Measurements from ENCODE around the gene ID3.
"Not testable (repeated sequence)": the region's sequence is repeated elsewhere in the genome, so short reads cannot be mapped to it uniquely, and the experiment has no call there.

Gene ID3

DNA sequence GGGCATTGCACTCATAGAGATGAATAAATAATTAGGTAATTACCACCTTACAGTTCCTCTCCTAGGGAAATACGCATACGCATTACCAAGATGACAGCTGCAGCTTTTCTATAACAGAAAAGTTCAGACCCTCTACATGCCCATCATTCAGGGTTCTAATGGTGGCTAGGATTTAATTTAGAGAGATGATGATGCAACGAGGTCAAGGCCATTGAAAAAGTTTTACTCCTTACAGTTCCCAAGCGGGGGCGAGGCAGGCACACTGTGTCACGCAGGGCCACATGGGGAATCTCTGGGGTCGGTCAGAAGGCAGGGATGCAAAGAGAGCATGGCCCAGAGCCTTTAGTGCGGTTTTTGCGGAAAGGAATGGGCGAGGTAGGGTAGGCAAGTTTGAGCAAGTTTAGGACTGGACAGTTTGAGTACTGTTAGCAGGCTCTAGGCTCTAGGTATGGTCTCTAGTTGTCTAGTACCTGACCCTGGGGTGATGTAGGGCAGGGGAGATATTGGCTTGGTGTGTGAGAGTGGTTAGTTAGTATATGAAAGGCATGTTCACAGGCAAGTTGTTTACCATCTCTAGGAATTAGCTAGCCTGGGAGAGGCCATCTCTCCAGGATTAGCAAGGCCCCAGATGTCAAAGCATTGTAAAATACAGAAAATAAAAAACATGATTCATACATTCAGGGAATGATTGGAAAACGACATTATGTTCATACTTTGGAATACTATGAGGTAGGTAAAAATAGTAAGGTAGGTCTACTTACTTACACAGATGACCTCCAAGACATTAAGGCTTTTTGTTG, 29.6 kb upstream of the ID3 start:
- no CpG with 5 or more reads among the region's 11 CpGs for WGBS (ENCODE audit: insufficient coverage, insufficient read length)
- H3K27me3 ChIP-seq (ENCODE audit: control insufficient read depth, insufficient read depth, low read length): no peaks in the 10 kb centered on the region
- H3K4me3 ChIP-seq (ENCODE audit: low read length): no peak overlapping the region
- H3K9me3 ChIP-seq (ENCODE audit: control insufficient read depth, insufficient read depth, low read length): no peaks in the 10 kb centered on the region
- H3K4me1 ChIP-seq (ENCODE audit: control insufficient read depth, insufficient read depth, low read length): 0 out of 2 replicates have a peak, but pooled peaks cover 3% of the 10 kb centered on the region
- H3K27ac ChIP-seq (ENCODE audit: low read length): no peak overlapping the region
- DNase-seq (ENCODE audit: low read depth, low spot score): no peak
- H3K36me3 ChIP-seq (ENCODE audit: control insufficient read depth, insufficient read depth, low read length): no peaks in the 10 kb centered on the region

DNA sequence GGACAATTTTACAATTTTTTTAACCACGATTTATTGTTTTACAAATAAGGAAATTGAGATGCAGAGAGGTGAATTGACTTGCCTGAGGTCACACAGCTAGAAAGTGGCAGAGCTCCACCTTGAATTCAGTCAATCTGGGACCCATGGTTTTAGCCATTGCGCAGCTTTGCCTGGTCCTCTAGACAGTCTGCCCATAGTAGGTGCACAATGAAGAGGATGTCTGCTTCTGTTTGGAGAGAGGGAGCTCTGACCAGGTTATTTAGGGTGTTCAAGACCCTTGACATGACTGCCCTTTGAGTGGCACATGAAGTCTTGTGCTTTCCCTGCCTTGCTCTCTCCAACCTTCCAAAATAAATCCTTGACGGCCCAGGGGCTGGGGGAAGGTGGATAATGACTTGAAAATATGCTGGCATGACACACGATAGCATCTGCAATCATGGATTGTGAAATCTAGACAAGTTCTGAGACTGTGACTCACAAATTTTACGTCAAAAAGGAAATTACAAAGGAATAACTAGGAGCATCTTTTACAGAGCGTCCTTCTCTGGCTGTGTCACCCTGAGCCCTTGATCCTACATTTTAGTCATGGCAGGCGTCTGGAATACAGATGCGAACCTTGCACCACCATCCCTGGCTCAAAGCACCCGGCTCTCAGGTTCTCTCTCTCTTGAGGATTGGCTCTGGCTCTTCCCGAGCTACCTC, 26.2 kb upstream of the ID3 start:
- Histone ChIP-seq H3K36me3 (ENCODE audit: control insufficient read depth, insufficient read depth, low read length) (no peaks in the 10 kb centered on the region), H3K9me3 (ENCODE audit: control insufficient read depth, insufficient read depth, low read length) (no peaks in the 10 kb centered on the region), H3K4me1 (ENCODE audit: control insufficient read depth, insufficient read depth, low read length) (0 out of 2 replicates have a peak, but pooled peaks cover 2% of the 10 kb centered on the region), H3K27me3 (ENCODE audit: control insufficient read depth, insufficient read depth, low read length) (no peaks in the 10 kb centered on the region), H3K27ac (ENCODE audit: low read length) (no peak overlapping the region), H3K4me3 (ENCODE audit: low read length) (no peak overlapping the region)
- no CpG with 5 or more reads among the region's 10 CpGs for WGBS (ENCODE audit: insufficient coverage, insufficient read length)
- DNase-seq (ENCODE audit: low read depth, low spot score): no peak

DNA sequence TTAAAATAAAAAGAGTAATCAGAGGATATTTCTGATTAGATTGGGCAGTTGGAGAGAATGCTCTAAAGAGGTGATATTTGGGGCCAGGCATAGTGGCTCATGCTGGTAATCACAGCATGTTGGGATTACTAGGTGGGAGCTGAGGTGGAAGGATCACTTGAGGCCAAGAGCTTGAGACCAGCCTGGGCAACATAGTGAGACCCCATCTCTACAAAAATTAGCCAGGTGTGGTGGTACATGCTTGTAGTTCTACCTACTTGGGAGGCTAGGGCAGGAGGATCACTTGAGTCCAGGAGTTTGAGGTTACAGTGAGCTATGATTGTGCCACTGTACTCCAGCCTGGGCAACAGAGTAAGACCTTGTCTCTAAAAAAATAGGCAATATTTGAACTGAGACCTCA, 24.4 kb upstream of the ID3 start:
- H3K27me3 ChIP-seq (ENCODE audit: control insufficient read depth, insufficient read depth, low read length); H3K27ac ChIP-seq (ENCODE audit: low read length); H3K36me3 ChIP-seq (ENCODE audit: control insufficient read depth, insufficient read depth, low read length); H3K4me3 ChIP-seq (ENCODE audit: low read length); DNase-seq (ENCODE audit: low read depth, low spot score); H3K9me3 ChIP-seq (ENCODE audit: control insufficient read depth, insufficient read depth, low read length); H3K4me1 ChIP-seq (ENCODE audit: control insufficient read depth, insufficient read depth, low read length): not testable (repeated sequence)

DNA sequence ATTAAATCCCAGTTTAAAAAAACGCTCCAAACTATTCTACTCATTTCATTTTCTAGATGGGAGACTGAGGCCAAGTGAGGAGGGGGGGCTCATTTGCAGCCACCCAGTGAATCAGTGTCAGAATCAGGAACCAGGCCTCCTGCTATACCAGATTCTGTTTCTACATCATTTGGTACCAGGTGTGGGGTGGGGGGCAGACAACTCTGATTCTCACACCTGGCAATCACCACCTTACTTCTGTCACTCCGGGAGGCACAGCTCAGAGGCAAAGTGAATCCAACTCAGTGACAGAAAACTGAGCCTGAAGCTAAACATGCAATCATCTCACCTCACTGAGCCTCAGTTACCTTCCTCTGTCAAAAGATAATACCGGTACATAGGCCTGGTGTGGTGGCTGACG, 23.5 kb upstream of the ID3 start:
- no peak for DNase-seq (ENCODE audit: low read depth, low spot score)
- Histone ChIP-seq H3K36me3 (ENCODE audit: control insufficient read depth, insufficient read depth, low read length) (no peaks in the 10 kb centered on the region), H3K9me3 (ENCODE audit: control insufficient read depth, insufficient read depth, low read length) (no peaks in the 10 kb centered on the region), H3K27me3 (ENCODE audit: control insufficient read depth, insufficient read depth, low read length) (no peaks in the 10 kb centered on the region), H3K4me3 (ENCODE audit: low read length) (no peak overlapping the region), H3K27ac (ENCODE audit: low read length) (no peak overlapping the region), H3K4me1 (ENCODE audit: control insufficient read depth, insufficient read depth, low read length) (no peaks in the 10 kb centered on the region)
- WGBS (ENCODE audit: insufficient coverage, insufficient read length): no CpG with 5 or more reads among the region's 4 CpGs

DNA sequence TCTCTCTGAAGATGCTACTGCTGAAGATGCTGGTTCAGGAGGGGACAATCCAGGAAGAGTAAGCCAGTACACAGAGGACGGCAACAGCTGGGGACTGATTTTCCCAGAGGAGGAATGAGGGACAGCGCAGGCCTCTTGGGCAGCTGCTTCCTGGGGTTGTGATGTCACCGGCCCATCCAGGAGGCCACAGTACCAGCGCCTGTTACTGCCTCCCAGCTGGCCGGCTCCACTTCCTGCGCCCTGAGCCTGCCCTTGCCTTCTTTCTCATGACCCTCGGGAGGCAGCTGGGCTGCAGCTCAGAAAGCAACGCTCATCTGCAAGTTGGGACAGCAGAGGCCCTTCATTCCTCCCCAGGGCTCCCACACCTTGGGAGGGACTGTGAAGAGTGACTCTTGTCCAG, 21.9 kb upstream of the ID3 start:
- Histone ChIP-seq H3K4me3 (ENCODE audit: low read length) (no peak overlapping the region), H3K36me3 (ENCODE audit: control insufficient read depth, insufficient read depth, low read length) (no peaks in the 10 kb centered on the region), H3K9me3 (ENCODE audit: control insufficient read depth, insufficient read depth, low read length) (no peaks in the 10 kb centered on the region), H3K27me3 (ENCODE audit: control insufficient read depth, insufficient read depth, low read length) (no peaks in the 10 kb centered on the region), H3K4me1 (ENCODE audit: control insufficient read depth, insufficient read depth, low read length) (peaks cover 2% of the 10 kb centered on the region; the same call in 1 of the 2 replicates), H3K27ac (ENCODE audit: low read length) (no peak overlapping the region)
- WGBS (ENCODE audit: insufficient coverage, insufficient read length): no CpG with 5 or more reads among the region's 8 CpGs
- no peak for DNase-seq (ENCODE audit: low read depth, low spot score)

DNA sequence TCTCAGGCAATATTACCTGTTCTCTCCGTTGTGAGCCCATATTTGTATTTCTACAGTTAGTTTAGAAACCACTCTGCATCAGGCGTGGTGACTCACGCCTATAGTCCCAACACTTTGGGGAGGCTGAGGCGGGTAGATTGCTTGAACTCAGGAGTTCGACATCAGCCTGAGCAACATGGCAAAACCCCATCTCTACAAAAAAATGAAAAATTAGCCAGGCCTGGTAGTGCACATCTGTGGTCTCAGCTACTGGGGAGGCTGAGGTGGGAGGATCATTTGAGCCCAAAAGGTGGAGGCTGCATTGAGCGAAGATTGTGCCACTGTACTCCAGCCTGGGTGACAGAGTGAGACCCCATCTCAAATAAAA, 19.7 kb upstream of the ID3 start:
- Histone ChIP-seq H3K4me1 (ENCODE audit: control insufficient read depth, insufficient read depth, low read length) (peaks cover 2% of the 10 kb centered on the region; the same call in 1 of the 2 replicates), H3K9me3 (ENCODE audit: control insufficient read depth, insufficient read depth, low read length) (no peaks in the 10 kb centered on the region), H3K27ac (ENCODE audit: low read length) (no peak overlapping the region), H3K27me3 (ENCODE audit: control insufficient read depth, insufficient read depth, low read length) (no peaks in the 10 kb centered on the region), H3K36me3 (ENCODE audit: control insufficient read depth, insufficient read depth, low read length) (no peaks in the 10 kb centered on the region), H3K4me3 (ENCODE audit: low read length) (no peak overlapping the region)
- no peak for DNase-seq (ENCODE audit: low read depth, low spot score)
- WGBS (ENCODE audit: insufficient coverage, insufficient read length): no CpG with 5 or more reads among the region's 6 CpGs

DNA sequence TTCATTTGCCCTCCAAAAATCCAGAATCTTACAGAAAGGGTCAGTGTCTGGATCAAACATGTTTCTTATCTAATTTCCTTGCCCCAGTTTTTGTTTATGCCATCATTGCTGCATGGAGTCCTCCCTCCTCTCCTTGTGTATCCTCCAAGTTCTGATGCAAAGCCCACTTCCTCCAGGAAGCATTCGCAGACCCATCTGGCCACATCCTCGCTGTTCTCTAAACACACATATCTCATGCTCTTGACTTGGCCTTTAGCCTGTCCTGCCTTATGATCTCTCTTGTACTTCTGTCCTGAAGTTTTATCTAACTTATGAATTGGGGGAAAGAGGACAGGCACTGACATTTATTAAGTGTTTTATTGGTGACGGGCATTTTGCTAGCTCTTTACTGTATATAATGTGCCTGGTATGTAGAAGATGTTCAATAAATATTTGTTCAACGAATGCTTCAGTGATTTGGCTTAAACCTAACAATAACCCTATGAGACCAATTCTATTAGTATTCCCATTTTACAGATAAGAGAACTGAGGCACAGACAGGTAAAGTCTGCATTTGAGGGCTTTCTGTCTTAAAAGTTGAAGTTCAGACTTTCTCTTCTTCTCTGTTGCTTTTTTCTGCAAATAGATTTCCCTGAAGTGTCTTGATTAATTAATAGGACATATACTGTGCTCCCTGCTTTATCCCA, 19.2 kb upstream of the ID3 start:
- Histone ChIP-seq H3K27me3 (ENCODE audit: control insufficient read depth, insufficient read depth, low read length) (no peaks in the 10 kb centered on the region), H3K4me3 (ENCODE audit: low read length) (no peak overlapping the region), H3K9me3 (ENCODE audit: control insufficient read depth, insufficient read depth, low read length) (no peaks in the 10 kb centered on the region), H3K27ac (ENCODE audit: low read length) (no peak overlapping the region), H3K4me1 (ENCODE audit: control insufficient read depth, insufficient read depth, low read length) (peaks cover 2% of the 10 kb centered on the region; the same call in 1 of the 2 replicates), H3K36me3 (ENCODE audit: control insufficient read depth, insufficient read depth, low read length) (no peaks in the 10 kb centered on the region)
- DNase-seq (ENCODE audit: low read depth, low spot score): no peak
- no CpG with 5 or more reads among the region's 4 CpGs for WGBS (ENCODE audit: insufficient coverage, insufficient read length)

DNA sequence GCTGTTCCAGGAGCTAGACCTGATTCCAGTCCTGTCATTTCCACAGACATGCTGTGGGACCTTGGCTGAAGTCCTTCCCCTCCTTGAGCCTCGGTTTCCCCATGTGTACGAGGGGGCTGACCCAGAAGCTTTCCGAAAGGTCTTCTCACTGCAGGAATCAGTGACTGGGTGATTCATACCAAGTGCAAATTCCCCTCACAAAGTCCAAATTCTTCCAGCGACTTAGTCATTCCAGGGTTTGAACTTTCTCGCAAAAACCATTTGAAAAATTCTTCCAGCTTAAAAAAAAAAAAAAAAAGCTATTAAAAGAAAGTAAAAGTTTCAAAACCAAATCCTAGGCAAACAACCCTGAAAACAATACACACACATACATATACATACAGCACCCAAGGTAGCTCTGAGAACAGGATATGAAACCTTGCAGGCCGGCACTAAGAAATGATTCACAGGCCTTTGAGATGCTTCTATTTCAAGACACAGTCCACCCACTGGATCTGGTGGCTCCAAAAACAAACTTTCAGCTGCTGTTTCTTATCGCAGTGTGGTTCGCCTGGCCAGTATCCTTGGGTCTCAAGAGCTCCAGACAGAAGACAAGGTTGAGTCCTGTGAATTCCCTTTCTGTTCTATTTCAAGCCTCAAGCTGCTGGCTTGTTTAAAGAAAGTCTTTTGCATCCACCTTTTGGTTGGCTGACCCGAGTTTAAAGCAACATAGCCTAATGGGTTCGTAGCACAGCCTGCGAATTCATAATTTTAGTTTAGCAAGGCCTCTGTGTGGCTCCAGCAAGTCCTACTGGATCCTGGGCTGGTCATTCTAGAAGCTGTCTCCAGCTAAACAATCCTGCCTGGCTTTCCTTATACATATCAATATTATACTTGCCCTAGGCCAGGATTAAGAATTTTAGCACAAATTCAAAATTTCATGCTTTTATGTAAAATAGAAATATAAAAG, 18.0 kb upstream of the ID3 start:
- Histone ChIP-seq H3K27me3 (ENCODE audit: control insufficient read depth, insufficient read depth, low read length) (no peaks in the 10 kb centered on the region), H3K36me3 (ENCODE audit: control insufficient read depth, insufficient read depth, low read length) (no peaks in the 10 kb centered on the region), H3K9me3 (ENCODE audit: control insufficient read depth, insufficient read depth, low read length) (no peaks in the 10 kb centered on the region), H3K27ac (ENCODE audit: low read length) (no peak overlapping the region), H3K4me1 (ENCODE audit: control insufficient read depth, insufficient read depth, low read length) (peaks cover 2% of the 10 kb centered on the region; the same call in 1 of the 2 replicates), H3K4me3 (ENCODE audit: low read length) (no peak overlapping the region)
- DNase-seq (ENCODE audit: low read depth, low spot score): no peak
- no CpG with 5 or more reads among the region's 11 CpGs for WGBS (ENCODE audit: insufficient coverage, insufficient read length)

DNA sequence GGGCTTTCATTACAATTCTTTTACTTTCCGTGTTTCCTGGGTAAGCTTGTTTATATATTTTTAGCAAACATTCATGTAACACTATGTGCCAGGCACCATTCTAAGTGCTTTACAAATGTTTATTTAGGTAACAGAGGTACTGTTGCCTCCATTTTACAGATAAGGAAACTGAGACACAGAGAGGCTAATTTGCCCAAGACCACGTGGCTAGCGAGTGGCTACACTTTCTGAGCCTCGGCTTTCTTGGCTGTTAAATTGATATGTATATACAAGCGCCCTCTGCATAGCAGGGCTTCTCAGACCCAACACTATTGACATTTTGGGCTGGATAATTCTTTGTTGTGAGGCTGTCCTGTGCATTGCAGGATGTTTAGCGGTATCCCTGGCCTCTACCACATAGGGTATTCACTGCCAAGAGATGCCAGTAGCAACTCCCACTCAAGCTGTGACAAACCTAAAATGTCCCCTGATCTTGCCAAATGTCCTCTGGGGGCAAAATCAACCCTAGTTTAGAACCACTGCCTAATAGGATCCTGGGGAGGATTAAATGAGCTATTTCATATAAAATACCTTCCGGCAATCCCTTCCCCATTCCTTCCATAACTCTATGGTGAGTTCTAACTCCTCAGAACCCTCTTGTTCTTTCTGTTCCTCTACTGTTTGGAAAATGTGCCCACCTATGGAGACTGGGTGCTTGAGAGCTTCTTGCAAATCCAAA, 17.2 kb upstream of the ID3 start:
- Histone ChIP-seq H3K27me3 (ENCODE audit: control insufficient read depth, insufficient read depth, low read length) (no peaks in the 10 kb centered on the region), H3K4me1 (ENCODE audit: control insufficient read depth, insufficient read depth, low read length) (peaks cover 2% of the 10 kb centered on the region; the same call in 1 of the 2 replicates), H3K36me3 (ENCODE audit: control insufficient read depth, insufficient read depth, low read length) (no peaks in the 10 kb centered on the region), H3K27ac (ENCODE audit: low read length) (no peak overlapping the region), H3K4me3 (ENCODE audit: low read length) (no peak overlapping the region), H3K9me3 (ENCODE audit: control insufficient read depth, insufficient read depth, low read length) (no peaks in the 10 kb centered on the region)
- no peak for DNase-seq (ENCODE audit: low read depth, low spot score)
- no CpG with 5 or more reads among the region's 7 CpGs for WGBS (ENCODE audit: insufficient coverage, insufficient read length)
